ENCODE data around the gene ADCY4. TPM values are rescaled to one million over a fixed set of nuclear protein-coding genes. Genes with fewer than 3 reads are reported as not detected.

Gene ADCY4
- total RNA-seq, 1 experiment from 2014 or later = 0.04 TPM

- TF ChIP-seq EZH2 (IDR thresholded peaks at IDR 0.05; ENCODE audit: low read length, unreplicated experiment) (no peak), CTCF (conservative IDR thresholded peaks at IDR 0.05; ENCODE audit: low read depth, low read length) (no peak), EZH2phosphoT487 (IDR thresholded peaks at IDR 0.05; ENCODE audit: borderline replicate concordance, low read length) (no peak)
- intact Hi-C loops (cut with micrococcal nuclease) = no loop called here
- Histone ChIP-seq H3K9me3 (ENCODE audit: low read length) (no peaks in the 10 kb centered on the region), H3K4me3 (ENCODE audit: low read length) (no peak overlapping the region), H3K4me1 (ENCODE audit: insufficient read depth, low read length) (no peaks in the 10 kb centered on the region), H3K9me2 (replicated peaks; ENCODE audit: low read length) (no peaks in the 10 kb centered on the region), H2AFZ (ENCODE audit: low read length) (no peak overlapping the region), H4K20me1 (ENCODE audit: low read length) (no peaks in the 10 kb centered on the region), H3F3A (ENCODE audit: low read length, unreplicated experiment) (no peaks in the 10 kb centered on the region), H3K36me3 (ENCODE audit: low read depth, low read length) (no peaks in the 10 kb centered on the region), H3K9ac (ENCODE audit: low read length) (no peak overlapping the region), H3K27ac (ENCODE audit: low read length) (no peak overlapping the region), H3K27me3 (ENCODE audit: low read length) (no peaks in the 10 kb centered on the region), H3K79me2 (ENCODE audit: low read length) (no peaks in the 10 kb centered on the region), H3K4me2 (ENCODE audit: low read length) (no peak overlapping the region)
- ChIA-PET CTCF (no interaction called here), POLR2A (ENCODE audit: unreplicated experiment) (no interaction called here)
- DNase-seq (no peak), ATAC-seq (no peak)
- BruUV-seq (replicated peaks) = no TSS peak
Observed at GRCh38 chr14:24381363-24382063, 46.6 kb upstream of the ADCY4 start.

- no peak for TF ChIP-seq CTCF (conservative IDR thresholded peaks at IDR 0.05; ENCODE audit: low read depth, low read length)
- no peak for TF ChIP-seq EZH2phosphoT487 (IDR thresholded peaks at IDR 0.05; ENCODE audit: borderline replicate concordance, low read length)
- TF ChIP-seq EZH2 (IDR thresholded peaks at IDR 0.05; ENCODE audit: low read length, unreplicated experiment) = no peak
- Histone ChIP-seq H3K79me2 (ENCODE audit: low read length) (no peaks in the 10 kb centered on the region), H3K9me3 (ENCODE audit: low read length) (no peaks in the 10 kb centered on the region), H3K4me1 (ENCODE audit: insufficient read depth, low read length) (no peaks in the 10 kb centered on the region), H3K9ac (ENCODE audit: low read length) (no peak overlapping the region), H3K36me3 (ENCODE audit: low read depth, low read length) (no peaks in the 10 kb centered on the region), H4K20me1 (ENCODE audit: low read length) (no peaks in the 10 kb centered on the region), H2AFZ (ENCODE audit: low read length) (no peak overlapping the region), H3K4me2 (ENCODE audit: low read length) (no peak overlapping the region), H3K27ac (ENCODE audit: low read length) (no peak overlapping the region), H3K9me2 (replicated peaks; ENCODE audit: low read length) (no peaks in the 10 kb centered on the region), H3F3A (ENCODE audit: low read length, unreplicated experiment) (no peaks in the 10 kb centered on the region), H3K27me3 (ENCODE audit: low read length) (no peaks in the 10 kb centered on the region), H3K4me3 (ENCODE audit: low read length) (no peak overlapping the region)
- intact Hi-C loops (cut with micrococcal nuclease) = no loop called here
- ATAC-seq (no peak), DNase-seq (no peak)
- no TSS peak for BruUV-seq (replicated peaks)
- CTCF ChIA-PET = no interaction called here
- POLR2A ChIA-PET (ENCODE audit: unreplicated experiment) = no interaction called here
Observed at GRCh38 chr14:24379907-24380730, 45.2 kb upstream of the ADCY4 start.
